SK-N-SH (cell line): ENCODE measurements around the gene GNAS. TPM values are rescaled to one million over a fixed set of nuclear protein-coding genes. Genes with fewer than 3 reads are reported as not detected.
A peak's percentile ranks its signal among the peaks of the same experiment; 100 is the strongest.

Experiments
- CTCF ChIA-PET: fragments of 300-600, 350-600 bp; formaldehyde crosslinking; extraction: SDS; loops from one replicate; lab custom pipeline; 2021; lab: Yijun Ruan, JAX
- POLR2A ChIA-PET: fragments of 350-600 bp; sonication (Branson Sonifier 250); formaldehyde crosslinking; extraction: SDS; loops from one replicate; lab custom pipeline; 2020; ENCODE audit warnings: antibody characterized with exemption, inconsistent platforms; lab: Yijun Ruan, JAX
- DNase-seq: peaks from one replicate; pipeline ENCODE4 v3.0.0; 2012
- H2AFZ ChIP-seq: fragments of 200-600 bp; sonication (generic); 2 replicates; pipeline ENCODE4 v1.8.1; 2016; ENCODE audit warnings: antibody characterized with exemption, mild to moderate bottlenecking, low read depth
- H3F3A ChIP-seq: fragments of 200-600 bp; sonication (generic); replicated peaks from 2 replicates; pipeline ENCODE3; 2016; ENCODE audit warnings: antibody characterized with exemption, mild to moderate bottlenecking; ENCODE audit not compliant: insufficient read depth
- H3K27ac ChIP-seq, 2 experiments: fragments of 200-500 bp in 1 of 2; fragments of 200-600 bp in 1 of 2; sonication (Bioruptor generic) in 1 of 2; sonication (generic), shearing (Covaris generic) in 1 of 2; 2 replicates each; pipeline versions ENCODE4 v1.5.1 to v1.6.1; 2014 to 2016; ENCODE audit warnings: low read depth in 2 of 2, inconsistent platforms in 1 of 2, low read length in 1 of 2, mild to moderate bottlenecking in 1 of 2, mixed read lengths in 1 of 2
- H3K27me3 ChIP-seq: fragments of 200-600 bp; sonication (generic), shearing (Covaris generic); 2 replicates; pipeline ENCODE4 v1.6.1; 2016; ENCODE audit warnings: mixed run types; ENCODE audit not compliant: insufficient read depth
- H3K36me3 ChIP-seq, 2 experiments: fragments of 200-500 bp in 1 of 2; fragments of 200-600 bp in 1 of 2; sonication (Bioruptor generic) in 1 of 2; sonication (generic) in 1 of 2; replicated peaks in 1 of 2; 2 replicates each; pipeline versions ENCODE3 to v1.5.1; 2014 to 2016; ENCODE audit warnings: low read length in 1 of 2, mild to moderate bottlenecking in 1 of 2; ENCODE audit not compliant: insufficient read depth in 2 of 2, control insufficient read depth in 1 of 2
- H3K4me1 ChIP-seq, 2 experiments: fragments of 200-500 bp in 1 of 2; fragments of 200-600 bp in 1 of 2; sonication (Bioruptor generic) in 1 of 2; sonication (generic), shearing (Covaris generic) in 1 of 2; 2 replicates each; pipeline versions ENCODE4 v1.5.1 to v1.6.1; 2014 to 2016; ENCODE audit warnings: low read depth in 1 of 2, low read length in 1 of 2, mixed run types in 1 of 2; ENCODE audit not compliant: insufficient read depth in 2 of 2, control insufficient read depth in 1 of 2
- H3K4me2 ChIP-seq: fragments of 200-600 bp; sonication (generic), shearing (Covaris generic); 2 replicates; pipeline ENCODE4 v1.6.1; 2017; ENCODE audit warnings: mixed run types
- H3K4me3 ChIP-seq, 2 experiments: fragments of 200-500 bp in 1 of 2; fragments of 200-600 bp in 1 of 2; sonication (Bioruptor generic) in 1 of 2; sonication (generic), shearing (Covaris generic) in 1 of 2; 2 replicates each; pipeline versions ENCODE4 v1.5.1 to v1.8.1; 2014 to 2016; ENCODE audit warnings: low read depth in 2 of 2, inconsistent platforms in 1 of 2, low read length in 1 of 2, mild to moderate bottlenecking in 1 of 2, mixed read lengths in 1 of 2, moderate library complexity in 1 of 2
- H3K79me2 ChIP-seq: fragments of 200-600 bp; sonication (generic); 2 replicates; pipeline ENCODE4 v1.8.1; 2017; ENCODE audit warnings: mild to moderate bottlenecking; ENCODE audit not compliant: insufficient read depth
- H3K9ac ChIP-seq: fragments of 200-600 bp; sonication (generic); 2 replicates; pipeline ENCODE4 v1.6.1; 2017; ENCODE audit warnings: mixed run types
- H3K9me2 ChIP-seq: fragments of 200-600 bp; sonication (generic); 2 replicates; pipeline ENCODE4 v1.6.1; 2017; ENCODE audit warnings: mixed run types
- H3K9me3 ChIP-seq: fragments of 200-600 bp; sonication (generic); 2 replicates; pipeline ENCODE4 v1.6.1; 2017; ENCODE audit warnings: mixed run types, mild to moderate bottlenecking, moderate library complexity
- H4K20me1 ChIP-seq: fragments of 200-600 bp; sonication (generic); 2 replicates; pipeline ENCODE4 v1.6.1; 2017; ENCODE audit warnings: mild to moderate bottlenecking, mixed run types; ENCODE audit not compliant: insufficient read depth
- CHD2 ChIP-seq: fragments of 150-350 bp; IDR thresholded peaks from 2 replicates; pipeline ENCODE4 v1.6.1; 2018; ENCODE audit warnings: low read length; ENCODE audit not compliant: partially characterized antibody
- EZH2phosphoT487 ChIP-seq: fragments of 200-600 bp; sonication (generic); IDR thresholded peaks from 2 replicates; pipeline ENCODE4 v1.6.1; 2017; ENCODE audit warnings: low read depth, mixed run types, mild to moderate bottlenecking, antibody characterized with exemption, moderate library complexity, borderline replicate concordance
- GABPA ChIP-seq: IDR thresholded peaks from 2 replicates; pipeline ENCODE4 v1.4.0; 2012; ENCODE audit warnings: low read depth, mild to moderate bottlenecking
- GATA2 ChIP-seq: sonication (generic); formaldehyde crosslinking; IDR thresholded peaks from 2 replicates; pipeline ENCODE4 v1.5.0; 2020; ENCODE audit warnings: mild to moderate bottlenecking, missing genetic modification reagents
- MXI1 ChIP-seq: IDR thresholded peaks from 2 replicates; pipeline ENCODE4 v1.6.1; 2012; ENCODE audit warnings: mild to moderate bottlenecking, low read depth, low read length, improper control_type of control experiment
- NRF1 ChIP-seq: IDR thresholded peaks from 2 replicates; pipeline ENCODE4 v1.6.1; 2012; ENCODE audit warnings: low read depth, mild to moderate bottlenecking, low read length
- RCOR1 ChIP-seq: fragments of 150-350 bp; IDR thresholded peaks from 2 replicates; pipeline ENCODE4 v1.6.1; 2017; ENCODE audit warnings: antibody characterized with exemption, low read length
- RFX5 ChIP-seq: IDR thresholded peaks from 2 replicates; pipeline ENCODE4 v1.6.1; 2012; ENCODE audit warnings: mild to moderate bottlenecking, improper control_type of control experiment, low read length
- RXRA ChIP-seq: IDR thresholded peaks from 2 replicates; pipeline ENCODE4 v1.4.0; 2012; ENCODE audit warnings: low read depth, mild to moderate bottlenecking, borderline replicate concordance
- SIN3A ChIP-seq: IDR thresholded peaks from 2 replicates; pipeline ENCODE4 v1.6.1; 2012; ENCODE audit warnings: low read depth, mild to moderate bottlenecking, low read length, moderate library complexity, borderline replicate concordance
- SMC3 ChIP-seq: IDR thresholded peaks from 2 replicates; pipeline ENCODE4 v1.6.1; 2012; ENCODE audit warnings: low read depth, low read length, improper control_type of control experiment
- TAF1 ChIP-seq: IDR thresholded peaks from 2 replicates; pipeline ENCODE4 v1.6.1; 2012; ENCODE audit warnings: low read depth, mild to moderate bottlenecking, low read length, moderate library complexity, borderline replicate concordance
- TEAD4 ChIP-seq: IDR thresholded peaks from 2 replicates; pipeline ENCODE4 v1.4.0; 2012; ENCODE audit warnings: mild to moderate bottlenecking, borderline replicate concordance; ENCODE audit not compliant: insufficient read depth
- WGBS: methylation state at CpG from one replicate; pipeline ENCODE4 v1.1.6; 2017; ENCODE audit warnings: low lambda C conversion rate; 5-methylcytosine and 5-hydroxymethylcytosine counted together
- polyA plus RNA-seq, 3 experiments: library from polyadenylated mRNA; depleted of rRNA; stranded (reverse); fragments of >200 nt; gene quantifications; 2 replicates each; pipeline ENCODE4 v1.2.3, GENCODE V29; 2012
- TF ChIP-seq, protein P1 (sequence below): fragments of 150-350 bp; IDR thresholded peaks from 2 replicates; pipeline ENCODE4 v1.6.1; 2016; ENCODE audit warnings: mild to moderate bottlenecking, low read depth, low read length
- TF ChIP-seq, protein P2 (sequence below): IDR thresholded peaks from 2 replicates; pipeline ENCODE4 v1.4.0; 2012; ENCODE audit warnings: low read depth, borderline replicate concordance
- TF ChIP-seq, protein P3 (sequence below): IDR thresholded peaks from 2 replicates; pipeline ENCODE4; 2012
- TF ChIP-seq, protein P4 (sequence below): IDR thresholded peaks from 2 replicates; pipeline ENCODE4 v1.4.0; 2012; ENCODE audit warnings: low read depth, borderline replicate concordance
- TF ChIP-seq, protein P5 (sequence below): IDR thresholded peaks from 2 replicates; pipeline ENCODE4 v1.4.0; 2012; ENCODE audit warnings: low read depth

GNAS gene
- polyA plus RNA-seq, 1 of the 3 experiments (the other 2 are of a cell fraction) = 1,562 TPM

DNA sequence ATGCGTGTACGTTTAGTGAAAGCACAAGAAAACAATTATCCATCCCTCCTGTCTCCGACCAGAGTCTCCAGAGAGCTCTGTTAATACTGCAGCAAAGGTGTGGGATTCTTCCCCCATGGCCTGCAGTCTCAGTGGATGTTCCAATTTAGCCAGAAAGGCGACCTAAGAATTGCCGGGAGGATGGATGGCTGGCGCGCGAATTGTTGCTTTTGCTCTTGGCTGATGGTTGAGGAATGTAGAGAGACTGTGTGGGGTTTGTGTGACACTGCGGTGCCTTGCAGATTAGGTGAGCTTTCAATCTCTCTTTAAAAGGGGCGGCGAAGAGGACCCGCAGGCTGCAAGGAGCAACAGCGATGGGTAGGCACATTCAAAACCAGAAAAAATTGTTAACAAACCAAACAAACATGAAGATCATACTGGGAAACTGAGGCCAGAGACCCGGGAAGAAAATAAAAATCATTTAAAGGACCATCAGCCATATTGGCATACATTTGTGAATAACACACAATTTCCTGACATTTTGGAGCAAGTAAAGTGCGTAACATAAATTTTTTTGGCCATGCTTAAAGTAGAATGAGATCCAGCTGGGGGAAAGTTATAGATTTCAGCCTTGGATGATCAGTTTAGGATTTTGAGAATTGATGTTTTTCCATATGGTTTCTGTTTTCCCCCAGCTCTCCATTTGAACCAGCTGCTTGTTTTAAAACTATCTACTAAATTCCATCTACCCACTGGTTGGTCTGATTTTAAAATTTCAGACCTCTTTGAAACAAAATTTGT is 46.3 kb downstream of the GNAS start:
- no peak for DNase-seq
- 90% methylated on average over 15 of the region's 15 CpGs for WGBS
- peaks cover 64 to 71% of the 10 kb centered on the region in 2 experiments for H3K36me3 ChIP-seq
- ChIA-PET POLR2A (interaction anchor here (1.2 to 1.5 kb wide), 2 partner anchors 45 to 133 kb away, joined by 3 to 4 read pairs; partner anchors contain the start of gene ATP5F1E), CTCF (interaction anchor here (0.6 to 3.4 kb wide), 6 partner anchors 34 to 878 kb away, joined by 3 to 10 read pairs (median 3); no protein-coding TSS in a partner anchor)
- H2AFZ ChIP-seq = no peak overlapping the region
- no peak overlapping the region for H3K4me2 ChIP-seq
- TF ChIP-seq RXRA (no peak), GATA2 (CRISPR knock-in tag) (no peak), CHD2 (no peak), TAF1 (no peak), MXI1 (no peak), RCOR1 (no peak), TEAD4 (no peak), EZH2phosphoT487 (no peak), SIN3A (no peak), NRF1 (no peak), RFX5 (no peak), SMC3 (no peak), GABPA (no peak)
- TF ChIP-seq, protein P1, sequence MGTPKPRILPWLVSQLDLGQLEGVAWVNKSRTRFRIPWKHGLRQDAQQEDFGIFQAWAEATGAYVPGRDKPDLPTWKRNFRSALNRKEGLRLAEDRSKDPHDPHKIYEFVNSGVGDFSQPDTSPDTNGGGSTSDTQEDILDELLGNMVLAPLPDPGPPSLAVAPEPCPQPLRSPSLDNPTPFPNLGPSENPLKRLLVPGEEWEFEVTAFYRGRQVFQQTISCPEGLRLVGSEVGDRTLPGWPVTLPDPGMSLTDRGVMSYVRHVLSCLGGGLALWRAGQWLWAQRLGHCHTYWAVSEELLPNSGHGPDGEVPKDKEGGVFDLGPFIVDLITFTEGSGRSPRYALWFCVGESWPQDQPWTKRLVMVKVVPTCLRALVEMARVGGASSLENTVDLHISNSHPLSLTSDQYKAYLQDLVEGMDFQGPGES = no peak
- TF ChIP-seq, protein P2, sequence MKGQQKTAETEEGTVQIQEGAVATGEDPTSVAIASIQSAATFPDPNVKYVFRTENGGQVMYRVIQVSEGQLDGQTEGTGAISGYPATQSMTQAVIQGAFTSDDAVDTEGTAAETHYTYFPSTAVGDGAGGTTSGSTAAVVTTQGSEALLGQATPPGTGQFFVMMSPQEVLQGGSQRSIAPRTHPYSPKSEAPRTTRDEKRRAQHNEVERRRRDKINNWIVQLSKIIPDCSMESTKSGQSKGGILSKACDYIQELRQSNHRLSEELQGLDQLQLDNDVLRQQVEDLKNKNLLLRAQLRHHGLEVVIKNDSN = no peak
- TF ChIP-seq, protein P3, sequence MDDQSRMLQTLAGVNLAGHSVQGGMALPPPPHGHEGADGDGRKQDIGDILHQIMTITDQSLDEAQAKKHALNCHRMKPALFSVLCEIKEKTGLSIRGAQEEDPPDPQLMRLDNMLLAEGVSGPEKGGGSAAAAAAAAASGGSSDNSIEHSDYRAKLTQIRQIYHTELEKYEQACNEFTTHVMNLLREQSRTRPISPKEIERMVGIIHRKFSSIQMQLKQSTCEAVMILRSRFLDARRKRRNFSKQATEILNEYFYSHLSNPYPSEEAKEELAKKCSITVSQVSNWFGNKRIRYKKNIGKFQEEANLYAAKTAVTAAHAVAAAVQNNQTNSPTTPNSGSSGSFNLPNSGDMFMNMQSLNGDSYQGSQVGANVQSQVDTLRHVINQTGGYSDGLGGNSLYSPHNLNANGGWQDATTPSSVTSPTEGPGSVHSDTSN = no peak
- TF ChIP-seq, protein P4, sequence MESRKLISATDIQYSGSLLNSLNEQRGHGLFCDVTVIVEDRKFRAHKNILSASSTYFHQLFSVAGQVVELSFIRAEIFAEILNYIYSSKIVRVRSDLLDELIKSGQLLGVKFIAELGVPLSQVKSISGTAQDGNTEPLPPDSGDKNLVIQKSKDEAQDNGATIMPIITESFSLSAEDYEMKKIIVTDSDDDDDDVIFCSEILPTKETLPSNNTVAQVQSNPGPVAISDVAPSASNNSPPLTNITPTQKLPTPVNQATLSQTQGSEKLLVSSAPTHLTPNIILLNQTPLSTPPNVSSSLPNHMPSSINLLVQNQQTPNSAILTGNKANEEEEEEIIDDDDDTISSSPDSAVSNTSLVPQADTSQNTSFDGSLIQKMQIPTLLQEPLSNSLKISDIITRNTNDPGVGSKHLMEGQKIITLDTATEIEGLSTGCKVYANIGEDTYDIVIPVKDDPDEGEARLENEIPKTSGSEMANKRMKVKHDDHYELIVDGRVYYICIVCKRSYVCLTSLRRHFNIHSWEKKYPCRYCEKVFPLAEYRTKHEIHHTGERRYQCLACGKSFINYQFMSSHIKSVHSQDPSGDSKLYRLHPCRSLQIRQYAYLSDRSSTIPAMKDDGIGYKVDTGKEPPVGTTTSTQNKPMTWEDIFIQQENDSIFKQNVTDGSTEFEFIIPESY = no peak
- TF ChIP-seq, protein P5, sequence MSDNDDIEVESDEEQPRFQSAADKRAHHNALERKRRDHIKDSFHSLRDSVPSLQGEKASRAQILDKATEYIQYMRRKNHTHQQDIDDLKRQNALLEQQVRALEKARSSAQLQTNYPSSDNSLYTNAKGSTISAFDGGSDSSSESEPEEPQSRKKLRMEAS = no peak
- H3K27ac ChIP-seq = peak overlapping the region in 1 of 2 experiments; percentile 30; a peak in 2 of 4 replicates
- no peak overlapping the region for H3K9ac ChIP-seq
- peaks cover 37% of the 10 kb centered on the region for H3F3A ChIP-seq
- H3K4me1 ChIP-seq = peaks cover 38 to 54% of the 10 kb centered on the region in 2 experiments; a peak in 3 of 4 replicates
- no peaks in the 10 kb centered on the region for H3K9me2 ChIP-seq
- H3K27me3 ChIP-seq = no peaks in the 10 kb centered on the region
- no peaks in the 10 kb centered on the region for H3K9me3 ChIP-seq
- peaks cover 100% of the 10 kb centered on the region for H3K79me2 ChIP-seq
- no peak overlapping the region for H3K4me3 ChIP-seq
- peaks cover 100% of the 10 kb centered on the region for H4K20me1 ChIP-seq
